Esophagus muscularis mucosa (tissue), 2 donors: ENCODE results near the gene NR2F1-AS1.

Experiments used
- POLR2A ChIP-seq: fragments of 450-650 bp; IDR thresholded peaks from one replicate; pipeline ENCODE4 v1.6.1; 2017; ENCODE audit warnings: antibody characterized with exemption, moderate library complexity, mild to moderate bottlenecking, low read depth
- POLR2AphosphoS5 ChIP-seq, 2 donors: sonication (generic); formaldehyde crosslinking; IDR thresholded peaks; one replicate each; pipeline ENCODE4 v1.6.1; 2017; ENCODE audit warnings: antibody characterized with exemption in 2 of 2

DNA sequence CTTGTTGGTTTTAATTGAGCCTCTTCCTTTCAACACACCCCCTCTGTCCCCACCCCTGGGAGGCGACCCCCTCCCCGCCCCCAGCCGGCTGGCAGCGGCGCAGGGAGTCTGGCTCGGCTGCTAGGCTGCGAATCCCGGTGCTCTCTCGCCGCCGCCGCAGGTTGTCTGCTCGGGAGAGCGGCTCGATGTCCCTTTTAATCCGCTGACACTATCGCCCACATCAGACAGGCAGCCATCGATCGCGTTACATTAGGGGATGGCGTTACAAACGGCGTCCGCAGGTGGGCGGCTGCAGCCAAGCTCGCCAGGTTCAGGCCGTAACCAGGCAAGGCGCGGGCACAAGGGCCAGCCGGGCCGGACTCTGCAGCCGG lies 1.3 kb downstream of the NR2F1-AS1 start:
- TF ChIP-seq POLR2AphosphoS5 (IDR thresholded peaks at IDR 0.05): no peak
- TF ChIP-seq POLR2A: no peak
